SK-N-MC (cell line): ENCODE results near the gene C18orf54.

Experiments
- DNase-seq: peaks from one replicate; pipeline ENCODE4 v3.0.0-alpha.2; 2011; ENCODE audit warnings: low read depth, low spot score
- H3K27ac ChIP-seq: fragments of 200-600 bp; sonication (generic); 2 replicates; pipeline ENCODE4 v1.5.1; 2016; ENCODE audit warnings: mixed run types
- H3K36me3 ChIP-seq: fragments of 200-600 bp; sonication (generic); 2 replicates; pipeline ENCODE4 v1.6.1; 2017; ENCODE audit warnings: antibody characterized with exemption, low read length, mixed read lengths; ENCODE audit not compliant: insufficient read depth
- H3K4me3 ChIP-seq: fragments of 200-600 bp; sonication (generic); 2 replicates; pipeline ENCODE4 v1.5.1; 2016
- H3K9ac ChIP-seq: fragments of 200-600 bp; sonication (generic); 2 replicates; pipeline ENCODE4 v1.8.0; 2017; ENCODE audit warnings: mixed run types, mixed read lengths; ENCODE audit not compliant: insufficient read length
- H3K9me3 ChIP-seq: fragments of 200-600 bp; sonication (generic); 2 replicates; pipeline ENCODE4 v1.6.1; 2017; ENCODE audit warnings: low read depth, mild to moderate bottlenecking, antibody characterized with exemption, low read length, moderate library complexity, mixed read lengths
- EZH2 ChIP-seq: fragments of 200-600 bp; sonication (generic); IDR thresholded peaks from one replicate; pipeline ENCODE4 v1.6.1; 2017; ENCODE audit warnings: antibody characterized with exemption
- FOXP2 ChIP-seq: optimal IDR thresholded peaks from 2 replicates; pipeline ENCODE3; 2011; ENCODE audit warnings: mild to moderate bottlenecking, moderate library complexity; ENCODE audit not compliant: insufficient read depth; ENCODE audit errors: extremely low read length, control extremely low read depth
- POLR2AphosphoS5 ChIP-seq: IDR thresholded peaks from 2 replicates; pipeline ENCODE4 v1.6.1; 2012; ENCODE audit warnings: mild to moderate bottlenecking, low read depth, low read length, borderline replicate concordance

C18orf54 gene

GRCh38 chr18:54390838-54391237 is 33.1 kb downstream of the C18orf54 start:
- no peaks in the 10 kb centered on the region for H3K9me3 ChIP-seq

GRCh38 chr18:54392543-54393023 is 34.9 kb downstream of the C18orf54 start:
- H3K36me3 ChIP-seq, result no peaks in the 10 kb centered on the region
- no peak overlapping the region for H3K9ac ChIP-seq
- no peak overlapping the region for H3K27ac ChIP-seq
- H3K9me3 ChIP-seq, result no peaks in the 10 kb centered on the region
- no peak for TF ChIP-seq EZH2
- no peak for TF ChIP-seq POLR2AphosphoS5
- no peak for TF ChIP-seq FOXP2
- no peak overlapping the region; the same call in 1 of the 2 replicates for H3K4me3 ChIP-seq
- DNase-seq, result peak; percentile 58

More at GRCh38 chr18:54390838-54391237, 33.1 kb downstream of the C18orf54 start:
- no peak overlapping the region for H3K9ac ChIP-seq
- H3K4me3 ChIP-seq, result no peak overlapping the region
- TF ChIP-seq POLR2AphosphoS5 (no peak), EZH2 (no peak), FOXP2 (no peak)
- no peak overlapping the region for H3K27ac ChIP-seq
- no peak for DNase-seq
- H3K36me3 ChIP-seq, result no peaks in the 10 kb centered on the region

GRCh38 chr18:54393648-54394294 is 36.1 kb downstream of the C18orf54 start:
- Histone ChIP-seq H3K9ac (no peak overlapping the region), H3K27ac (no peak overlapping the region), H3K4me3 (no peak overlapping the region), H3K36me3 (no peaks in the 10 kb centered on the region), H3K9me3 (no peaks in the 10 kb centered on the region)
- DNase-seq, result no peak
- TF ChIP-seq FOXP2 (no peak), POLR2AphosphoS5 (no peak), EZH2 (no peak)

GRCh38 chr18:54396760-54397159 is 39.1 kb downstream of the C18orf54 start:
- no peak overlapping the region for H3K27ac ChIP-seq
- H3K9me3 ChIP-seq, result no peaks in the 10 kb centered on the region
- DNase-seq, result no peak
- no peak overlapping the region for H3K9ac ChIP-seq
- TF ChIP-seq FOXP2 (no peak), POLR2AphosphoS5 (no peak), EZH2 (no peak)
- no peaks in the 10 kb centered on the region for H3K36me3 ChIP-seq
- no peak overlapping the region for H3K4me3 ChIP-seq

- DNase-seq, result no peak
- no peak for TF ChIP-seq EZH2
- no peak for TF ChIP-seq POLR2AphosphoS5
- no peak for TF ChIP-seq FOXP2
- no peak overlapping the region for H3K4me3 ChIP-seq
- no peaks in the 10 kb centered on the region for H3K9me3 ChIP-seq
- H3K27ac ChIP-seq, result no peak overlapping the region
- H3K9ac ChIP-seq, result no peak overlapping the region
- no peaks in the 10 kb centered on the region for H3K36me3 ChIP-seq
Observed at GRCh38 chr18:54405290-54405689, 47.6 kb downstream of the C18orf54 start.

- no peak overlapping the region for H3K27ac ChIP-seq
- no peaks in the 10 kb centered on the region for H3K36me3 ChIP-seq
- DNase-seq, result no peak
- H3K9me3 ChIP-seq, result no peaks in the 10 kb centered on the region
- TF ChIP-seq FOXP2 (no peak), EZH2 (no peak), POLR2AphosphoS5 (no peak)
- no peak overlapping the region for H3K9ac ChIP-seq
- no peak overlapping the region for H3K4me3 ChIP-seq
Observed at GRCh38 chr18:54411781-54412180, 54.1 kb downstream of the C18orf54 start.

GRCh38 chr18:54415086-54415485 is 57.4 kb downstream of the C18orf54 start:
- Histone ChIP-seq H3K4me3 (no peak overlapping the region), H3K9me3 (no peaks in the 10 kb centered on the region), H3K36me3 (no peaks in the 10 kb centered on the region), H3K9ac (no peak overlapping the region), H3K27ac (no peak overlapping the region)
- no peak for TF ChIP-seq EZH2
- DNase-seq, result no peak

- TF ChIP-seq FOXP2, result no peak
- no peak for TF ChIP-seq EZH2
- TF ChIP-seq POLR2AphosphoS5, result no peak
- peak; percentile 26 for DNase-seq
- peak overlapping the region; percentile 76 for H3K27ac ChIP-seq
- H3K4me3 ChIP-seq, result peak overlapping the region; percentile 36
- no peaks in the 10 kb centered on the region for H3K9me3 ChIP-seq
- H3K36me3 ChIP-seq, result no peaks in the 10 kb centered on the region
- no peak overlapping the region for H3K9ac ChIP-seq
Observed at GRCh38 chr18:54416436-54416835, 58.7 kb downstream of the C18orf54 start.

GRCh38 chr18:54423831-54424230 is 66.1 kb downstream of the C18orf54 start:
- Histone ChIP-seq H3K36me3 (no peaks in the 10 kb centered on the region), H3K9me3 (no peaks in the 10 kb centered on the region), H3K9ac (no peak overlapping the region), H3K27ac (no peak overlapping the region), H3K4me3 (no peak overlapping the region)
- TF ChIP-seq FOXP2, result no peak
- TF ChIP-seq POLR2AphosphoS5, result no peak
- no peak for TF ChIP-seq EZH2
- no peak for DNase-seq
